GDM1 (cell line): ENCODE measurements around the gene FGFBP3.

Experiments used
- DNase-seq: peaks from one replicate; lab custom pipeline; 2025; lab: John Stamatoyannopoulos, UW

Gene FGFBP3

DNA sequence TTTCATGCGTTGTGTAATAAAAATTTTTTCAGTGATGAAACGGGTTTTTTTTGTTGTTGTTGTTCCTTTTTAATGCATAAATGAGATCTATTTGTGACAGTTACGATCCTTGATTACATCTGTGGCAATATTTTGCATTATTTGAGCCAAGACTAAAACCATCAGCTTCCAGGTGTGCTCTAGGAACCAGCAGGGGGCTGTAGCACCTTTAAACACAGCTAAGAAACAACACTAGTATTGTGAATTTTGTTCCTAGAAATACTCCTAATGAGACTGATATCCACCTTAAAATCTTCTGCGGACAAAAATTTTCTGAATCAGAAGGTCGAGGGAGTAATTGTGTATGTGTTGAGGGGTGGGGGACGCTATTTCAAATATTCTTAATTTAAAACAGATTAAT, 52.6 kb downstream of the FGFBP3 start:
- DNase-seq, result no peak
